HepG2 (cell line): Measurements from ENCODE around the gene RNF213. TPM values are rescaled to one million over a fixed set of nuclear protein-coding genes. Genes with fewer than 3 reads are reported as not detected.

Experiments used
- ATAC-seq: fragments of 200-7000 bp; cut with Tn5 transposase; 3 replicates; pipeline ENCODE4 v1.9.1; 2020; ENCODE audit warnings: mild to moderate bottlenecking, moderate library complexity
- BruUV-seq: library from RNA; stranded (reverse); fragments of 400-500 nt; replicated peaks from 2 replicates; lab custom pipeline; 2021; lab: Mats Ljungman, UMichigan
- CTCF ChIA-PET: fragments of 300-600 bp; formaldehyde crosslinking; extraction: SDS; loops from one replicate; lab custom pipeline; 2021; ENCODE audit warnings: low total read pairs, inconsistent platforms, low intra/inter-chr PET ratio; lab: Yijun Ruan, JAX
- POLR2A ChIA-PET: fragments of 350-600 bp; sonication (Branson Sonifier 250); formaldehyde crosslinking; loops from one replicate; lab custom pipeline; 2020; ENCODE audit warnings: antibody characterized with exemption, inconsistent platforms; lab: Yijun Ruan, JAX
- DNase-seq: peaks from one replicate; pipeline ENCODE4 v3.0.0-alpha.2; 2015; ENCODE audit warnings: low spot score
- FAIRE-seq: peaks from 3 replicates; lab custom pipeline; 2011; peaks lifted over from hg19 to GRCh38; lab: Jason Lieb, UNC
- H2AFZ ChIP-seq: one replicate; pipeline ENCODE4 v1.6.1; 2011; ENCODE audit warnings: low read length, inconsistent platforms
- H3K27ac ChIP-seq: fragments of 300-600 bp; 3 replicates; pipeline ENCODE4 v1.8.0; 2011; ENCODE audit warnings: mixed run types, mild to moderate bottlenecking, mixed read lengths, low read length, inconsistent platforms; ENCODE audit not compliant: insufficient read depth; ENCODE audit errors: extremely low read length
- H3K27me3 ChIP-seq, 2 experiments: fragments of 200-600 bp in 1 of 2; 2 replicates in 1 of 2; 3 replicates in 1 of 2; pipeline versions ENCODE4 v1.6.0 to v1.8.0; 2011; ENCODE audit warnings: low read length in 2 of 2, mild to moderate bottlenecking in 2 of 2, moderate library complexity in 2 of 2, inconsistent platforms in 1 of 2; ENCODE audit not compliant: insufficient read depth in 2 of 2, control insufficient read depth in 1 of 2
- H3K36me3 ChIP-seq, 2 experiments: fragments of 200-600 bp in 1 of 2; replicated peaks in 1 of 2; 2 replicates in 1 of 2; 3 replicates in 1 of 2; pipeline versions ENCODE4 v1.5.1 to v1.8.0; 2011; ENCODE audit warnings: low read length in 2 of 2, inconsistent platforms in 1 of 2; ENCODE audit not compliant: insufficient read depth in 2 of 2, control insufficient read depth in 1 of 2
- H3K4me1 ChIP-seq: 2 replicates; pipeline ENCODE4 v1.5.1; 2012; ENCODE audit warnings: low read length, inconsistent platforms; ENCODE audit not compliant: insufficient read depth
- H3K4me2 ChIP-seq: 2 replicates; pipeline ENCODE4 v1.6.0; 2011; ENCODE audit warnings: low read depth, low read length, inconsistent platforms
- H3K4me3 ChIP-seq, 3 experiments: fragments of 200-600 bp in 1 of 3; sonication (generic), shearing (Covaris generic) in 1 of 3; replicated peaks in 1 of 3; 2 replicates each; pipeline ENCODE4 v1.5.1; 2011 to 2016; ENCODE audit warnings: low read length in 3 of 3, inconsistent platforms in 2 of 3, low read depth in 2 of 3, mild to moderate bottlenecking in 2 of 3, control low read depth in 1 of 3, mixed read lengths in 1 of 3; ENCODE audit not compliant: insufficient read depth in 1 of 3
- H3K79me2 ChIP-seq: one replicate; pipeline ENCODE4 v1.6.1; 2011; ENCODE audit warnings: low read length, inconsistent platforms; ENCODE audit not compliant: insufficient read depth
- H3K9ac ChIP-seq: 2 replicates; pipeline ENCODE4 v1.6.0; 2011; ENCODE audit warnings: mild to moderate bottlenecking, low read depth, low read length, inconsistent platforms; ENCODE audit not compliant: insufficient read depth
- H3K9me3 ChIP-seq: 2 replicates; pipeline ENCODE4 v1.5.1; 2012; ENCODE audit warnings: mild to moderate bottlenecking, low read length
- H4K20me1 ChIP-seq: 2 replicates; pipeline ENCODE4 v1.6.0; 2011; ENCODE audit warnings: inconsistent platforms, mild to moderate bottlenecking, low read length, moderate library complexity; ENCODE audit not compliant: insufficient read depth
- AGO2 ChIP-seq: fragments of 200-400 bp; formaldehyde crosslinking; optimal IDR thresholded peaks from 2 replicates; pipeline ENCODE3; 2017; ENCODE audit warnings: mild to moderate bottlenecking, low read depth, low read length, moderate library complexity
- AHR ChIP-seq: IDR thresholded peaks from 2 replicates; pipeline ENCODE4 v1.6.1; 2018; ENCODE audit warnings: missing genetic modification reagents, missing compliant biosample characterization
- ARNT ChIP-seq: fragments of 450-650 bp; IDR thresholded peaks from 2 replicates; pipeline ENCODE4 v1.6.1; 2017
- CHD4 ChIP-seq: fragments of 200-600 bp; sonication (generic); IDR thresholded peaks from 2 replicates; pipeline ENCODE4 v1.7.0; 2017; ENCODE audit warnings: mild to moderate bottlenecking, low read length, borderline replicate concordance
- ELF1 ChIP-seq: sonication (generic); formaldehyde crosslinking; IDR thresholded peaks from 2 replicates; pipeline ENCODE4 v1.4.0; 2020; ENCODE audit warnings: missing genetic modification reagents
- GATA4 ChIP-seq: sonication (generic); IDR thresholded peaks from 2 replicates; pipeline ENCODE4 v1.6.1; 2016; ENCODE audit warnings: antibody characterized with exemption, low read depth, borderline replicate concordance
- ISX ChIP-seq: sonication (generic); formaldehyde crosslinking; conservative IDR thresholded peaks from 2 replicates; pipeline ENCODE4 v1.5.0; 2020; ENCODE audit warnings: missing genetic modification reagents
- RXRA ChIP-seq: sonication (generic); formaldehyde crosslinking; IDR thresholded peaks from 2 replicates; pipeline ENCODE4 v1.5.1; 2020; ENCODE audit warnings: missing genetic modification reagents
- SETDB1 ChIP-seq: sonication (generic); formaldehyde crosslinking; IDR thresholded peaks from 2 replicates; pipeline ENCODE4 v1.5.1; 2020; ENCODE audit warnings: missing genetic modification reagents, mild to moderate bottlenecking, borderline replicate concordance
- SMAD3 ChIP-seq: sonication (generic); formaldehyde crosslinking; IDR thresholded peaks from 2 replicates; pipeline ENCODE4 v1.4.0; 2020; ENCODE audit warnings: missing genetic modification reagents
- SOX13 ChIP-seq, 3 experiments: fragments of 450-650 bp in 1 of 3; sonication (generic) in 1 of 3; formaldehyde crosslinking in 1 of 3; IDR thresholded peaks in 2 of 3; conservative IDR thresholded peaks in 1 of 3; 2 replicates each; pipeline versions ENCODE4 v1.5.0 to v1.6.1; 2016 to 2020; ENCODE audit warnings: antibody characterized with exemption in 1 of 3, mild to moderate bottlenecking in 1 of 3, missing compliant biosample characterization in 1 of 3, missing genetic modification reagents in 1 of 3, moderate library complexity in 1 of 3
- ZFP36L2 ChIP-seq: sonication (generic); formaldehyde crosslinking; IDR thresholded peaks from 2 replicates; pipeline ENCODE4 v1.4.0; 2020; ENCODE audit warnings: missing genetic modification reagents
- ZFP62 ChIP-seq: sonication (generic); formaldehyde crosslinking; IDR thresholded peaks from 2 replicates; pipeline ENCODE4 v1.4.0; 2020; ENCODE audit warnings: missing genetic modification reagents
- ZNF10 ChIP-seq: sonication (generic); formaldehyde crosslinking; IDR thresholded peaks from 2 replicates; pipeline ENCODE4 v1.4.0; 2020; ENCODE audit warnings: mild to moderate bottlenecking, low read depth, missing genetic modification reagents, borderline replicate concordance
- ZNF773 ChIP-seq: sonication (generic); formaldehyde crosslinking; IDR thresholded peaks from 2 replicates; pipeline ENCODE4 v1.4.0; 2020; ENCODE audit warnings: missing genetic modification reagents, borderline replicate concordance
- WGBS: methylation state at CpG from one replicate; pipeline ENCODE4 v1.1.6; 2017; ENCODE audit warnings: low lambda C conversion rate; 5-methylcytosine and 5-hydroxymethylcytosine counted together
- in situ Hi-C: cut with HindIII; loops from 2 replicates; pipeline ENCODE4 v1.10.0; 2017; ENCODE audit warnings: low pct_unique_long_range_greater_than_20kb; ENCODE audit not compliant: extremely low pct_ligation_motif_present
- intact Hi-C: fragments of 100-400 bp; cut with micrococcal nuclease; formaldehyde crosslinking; loops from one replicate; pipeline ENCODE4 v1.10.0; 2022; ENCODE audit not compliant: unreplicated experiment
- polyA plus RNA-seq, 8 experiments: library from polyadenylated mRNA; depleted of rRNA in 3 of 8; stranded (reverse) in 7 of 8; unstranded in 1 of 8; fragments of >200 nt; fragmentation: Illumina TruSeq in 4 of 8; extraction: Trizol in 4 of 8; gene quantifications; 2 replicates each; pipeline versions ENCODE4 v1.2.1 to v1.2.3, GENCODE V29; 2011 to 2016; ENCODE audit warnings: low read depth in 4 of 8, missing spikeins in 1 of 8, mixed read lengths in 1 of 8; ENCODE audit not compliant: insufficient read depth in 1 of 8
- total RNA-seq, 5 experiments: library from RNA; depleted of rRNA; stranded (reverse); fragments of >200 nt; fragmentation: Illumina TruSeq; extraction: Trizol; gene quantifications; 2 replicates each; pipeline ENCODE4 v1.2.3, GENCODE V29; 2016; ENCODE audit warnings: low read depth in 1 of 5
- TF ChIP-seq, protein P1 (sequence below): sonication (generic); formaldehyde crosslinking; IDR thresholded peaks from 2 replicates; pipeline ENCODE4 v1.9.0; 2021; ENCODE audit warnings: missing genetic modification reagents, borderline replicate concordance

RNF213 gene
- total and polyA plus RNA-seq, 2 of the 13 experiments (the other 11 are each of a cell fraction or from before 2014, with no cell fraction given), result 38.6 to 38.7 TPM

DNA sequence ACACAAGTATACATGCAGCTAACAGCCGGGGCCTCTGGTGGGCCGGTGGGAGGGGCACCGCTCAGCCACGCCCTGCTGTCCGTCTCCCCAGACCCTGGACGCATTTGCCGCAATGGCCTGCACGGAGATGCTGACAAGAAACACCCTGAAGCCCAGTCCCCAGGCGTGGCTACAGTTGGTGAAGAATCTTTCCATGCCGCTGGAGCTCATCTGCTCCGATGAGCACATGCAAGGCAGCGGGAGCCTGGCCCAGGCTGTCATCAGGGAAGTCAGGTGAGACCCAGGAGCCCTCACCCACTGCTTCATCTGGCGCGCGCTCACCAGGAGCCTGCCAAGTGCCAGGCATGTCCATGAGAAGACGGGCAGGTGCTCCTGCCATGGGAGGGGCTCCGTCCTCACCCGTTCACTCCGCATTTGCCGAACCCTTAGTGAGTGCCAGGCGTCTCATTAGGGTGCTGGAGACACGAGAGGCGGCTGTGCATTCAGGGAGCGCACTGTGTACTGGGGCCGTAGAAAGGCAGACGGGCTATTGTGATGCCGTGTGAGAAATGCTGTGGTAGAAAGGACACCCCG lies 103.0 kb downstream of the RNF213 start:
- H3K9me3 ChIP-seq, result no peaks in the 10 kb centered on the region; the same call in 1 of the 2 replicates
- ATAC-seq, result no peak; the same call in 2 of the 3 replicates
- no TSS peak for BruUV-seq
- no peak for FAIRE-seq
- ChIA-PET POLR2A (no interaction called here), CTCF (interaction anchor here (2.2 kb wide), 1 partner anchor 168 kb away, joined by 10 read pairs; no protein-coding TSS in a partner anchor)
- H3K4me3 ChIP-seq, result no peak overlapping the region
- H3K4me2 ChIP-seq, result no peak overlapping the region
- TF ChIP-seq ARNT (no peak), ISX (CRISPR knock-in tag) (no peak), AGO2 (peak; percentile 75)
- H4K20me1 ChIP-seq, result no peaks in the 10 kb centered on the region
- H3K27ac ChIP-seq, result no peak overlapping the region
- no peaks in the 10 kb centered on the region for H3K4me1 ChIP-seq
- no peaks in the 10 kb centered on the region for H3K79me2 ChIP-seq
- H3K27me3 ChIP-seq, result no peaks in the 10 kb centered on the region
- H2AFZ ChIP-seq, result no peak overlapping the region
- intact Hi-C loops, result loop anchor here (1.0 kb wide), 1 partner anchor 23 kb away; no protein-coding TSS in a partner anchor
- peaks cover 33 to 70% of the 10 kb centered on the region in 2 experiments for H3K36me3 ChIP-seq
- WGBS, result 97% methylated on average over 26 of the region's 28 CpGs
- in situ Hi-C loops, result no loop called here
- DNase-seq, result no peak
- no peak overlapping the region for H3K9ac ChIP-seq

DNA sequence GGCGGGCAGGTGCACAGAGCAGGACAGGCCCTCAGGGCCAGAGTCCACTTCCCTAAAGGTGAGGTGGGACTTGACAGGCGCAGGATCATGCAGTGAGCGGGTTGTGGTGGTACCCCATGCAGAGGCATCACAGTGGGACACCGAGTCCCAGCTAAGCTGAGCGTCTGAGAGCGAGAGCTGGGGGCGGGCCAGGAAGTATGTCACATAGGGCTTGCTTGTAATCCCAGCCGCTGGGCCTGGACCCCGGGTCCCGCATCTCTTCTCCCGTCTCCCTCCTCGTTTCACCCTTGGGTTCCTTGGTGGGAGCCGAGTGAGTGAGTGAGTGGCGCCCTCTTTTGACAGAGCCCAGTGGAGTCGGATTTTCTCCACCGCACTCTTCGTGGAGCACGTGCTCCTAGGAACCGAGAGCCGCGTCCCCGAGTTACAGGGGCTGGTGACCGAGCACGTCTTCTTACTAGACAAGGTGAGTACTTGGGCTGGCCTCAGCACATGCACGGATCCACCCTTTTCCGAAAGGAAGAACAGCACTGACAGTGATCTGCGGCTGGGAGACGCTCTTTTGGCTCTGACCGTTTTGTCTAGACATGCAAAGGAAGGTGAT lies 103.5 kb downstream of the RNF213 start:
- WGBS, result 93% methylated on average over 29 of the region's 29 CpGs
- in situ Hi-C loops, result no loop called here
- no peaks in the 10 kb centered on the region for H3K4me1 ChIP-seq
- H3K9ac ChIP-seq, result no peak overlapping the region
- ChIA-PET POLR2A (no interaction called here), CTCF (interaction anchor here (2.2 kb wide), 1 partner anchor 168 kb away, joined by 10 read pairs; no protein-coding TSS in a partner anchor)
- no peaks in the 10 kb centered on the region for H4K20me1 ChIP-seq
- H3K27me3 ChIP-seq, result no peaks in the 10 kb centered on the region
- H3K4me2 ChIP-seq, result no peak overlapping the region
- peaks cover 31 to 69% of the 10 kb centered on the region in 2 experiments for H3K36me3 ChIP-seq
- peak; percentile 68 for ATAC-seq
- no peak for FAIRE-seq
- no peaks in the 10 kb centered on the region for H3K79me2 ChIP-seq
- H3K4me3 ChIP-seq, result no peak overlapping the region
- no TSS peak for BruUV-seq
- no peak overlapping the region for H2AFZ ChIP-seq
- H3K9me3 ChIP-seq, result no peaks in the 10 kb centered on the region; the same call in 1 of the 2 replicates
- intact Hi-C loops, result no loop called here
- no peak overlapping the region for H3K27ac ChIP-seq
- DNase-seq, result peak; percentile 20
- no peak for TF ChIP-seq GATA4
- TF ChIP-seq SMAD3 (CRISPR knock-in tag), result no peak
- no peak for TF ChIP-seq ELF1
- no peak for TF ChIP-seq SETDB1 (CRISPR knock-in tag)
- no peak for TF ChIP-seq ZNF773
- no peak for TF ChIP-seq ZNF10 (CRISPR knock-in tag)
- TF ChIP-seq AHR (CRISPR knock-in tag), result no peak
- no peak for TF ChIP-seq ZFP62
- TF ChIP-seq ZFP36L2 (CRISPR knock-in tag), result no peak
- no peak for TF ChIP-seq SOX13 (IDR thresholded peaks at IDR 0.05)
- TF ChIP-seq SOX13 (CRISPR knock-in tag; conservative IDR thresholded peaks at IDR 0.05 in 1 of 2, IDR thresholded peaks at IDR 0.05 in 1 of 2), result no peak
- no peak for TF ChIP-seq CHD4
- TF ChIP-seq, protein P1, sequence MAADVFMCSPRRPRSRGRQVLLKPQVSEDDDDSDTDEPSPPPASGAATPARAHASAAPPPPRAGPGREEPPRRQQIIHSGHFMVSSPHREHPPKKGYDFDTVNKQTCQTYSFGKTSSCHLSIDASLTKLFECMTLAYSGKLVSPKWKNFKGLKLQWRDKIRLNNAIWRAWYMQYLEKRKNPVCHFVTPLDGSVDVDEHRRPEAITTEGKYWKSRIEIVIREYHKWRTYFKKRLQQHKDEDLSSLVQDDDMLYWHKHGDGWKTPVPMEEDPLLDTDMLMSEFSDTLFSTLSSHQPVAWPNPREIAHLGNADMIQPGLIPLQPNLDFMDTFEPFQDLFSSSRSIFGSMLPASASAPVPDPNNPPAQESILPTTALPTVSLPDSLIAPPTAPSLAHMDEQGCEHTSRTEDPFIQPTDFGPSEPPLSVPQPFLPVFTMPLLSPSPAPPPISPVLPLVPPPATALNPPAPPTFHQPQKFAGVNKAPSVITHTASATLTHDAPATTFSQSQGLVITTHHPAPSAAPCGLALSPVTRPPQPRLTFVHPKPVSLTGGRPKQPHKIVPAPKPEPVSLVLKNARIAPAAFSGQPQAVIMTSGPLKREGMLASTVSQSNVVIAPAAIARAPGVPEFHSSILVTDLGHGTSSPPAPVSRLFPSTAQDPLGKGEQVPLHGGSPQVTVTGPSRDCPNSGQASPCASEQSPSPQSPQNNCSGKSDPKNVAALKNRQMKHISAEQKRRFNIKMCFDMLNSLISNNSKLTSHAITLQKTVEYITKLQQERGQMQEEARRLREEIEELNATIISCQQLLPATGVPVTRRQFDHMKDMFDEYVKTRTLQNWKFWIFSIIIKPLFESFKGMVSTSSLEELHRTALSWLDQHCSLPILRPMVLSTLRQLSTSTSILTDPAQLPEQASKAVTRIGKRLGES (CRISPR knock-in tag), result no peak
- peak; percentile 9; the same call in 1 of the 2 replicates for TF ChIP-seq RXRA (CRISPR knock-in tag)
